Activated CD8-positive, alpha-beta memory T cell treated with anti-CD3 and anti-CD28 coated beads, Interleukin-2, amount 50 U/mL, for 1 hour (primary cell): ENCODE measurements around the gene IL20.

ENCODE experiments used
- DNase-seq: peaks from one replicate; pipeline ENCODE4 v3.0.0-alpha.2; 2020; ENCODE audit errors: extremely low read depth

The IL20 gene

GRCh38 chr1:206864939-206865671 lies at the start of gene IL20:
TSS of gene IL20 (plus strand) at chr1:206865623. CDS start at chr1:206865853, 230 bp downstream.
- peak; percentile 68 for DNase-seq

GRCh38 chr1:206816390-206817287 lies 48.8 kb upstream of the IL20 start:
- DNase-seq, result no peak

- no peak for DNase-seq
Observed at GRCh38 chr1:206821493-206821892, 43.9 kb upstream of the IL20 start.

GRCh38 chr1:206823727-206824126 lies 41.7 kb upstream of the IL20 start:
- no peak for DNase-seq

- no peak for DNase-seq
Observed at GRCh38 chr1:206824331-206824730, 41.1 kb upstream of the IL20 start.

GRCh38 chr1:206826394-206826793 lies 39.0 kb upstream of the IL20 start:
- DNase-seq, result no peak

GRCh38 chr1:206828061-206828460 lies 37.4 kb upstream of the IL20 start:
- DNase-seq, result no peak

- DNase-seq, result no peak
Observed at GRCh38 chr1:206828765-206829164, 36.7 kb upstream of the IL20 start.

- no peak for DNase-seq
Observed at GRCh38 chr1:206829282-206829681, 36.1 kb upstream of the IL20 start.

GRCh38 chr1:206829875-206830274 lies 35.5 kb upstream of the IL20 start:
- no peak for DNase-seq

GRCh38 chr1:206831650-206832049 lies 33.8 kb upstream of the IL20 start:
- DNase-seq, result no peak

- no peak for DNase-seq
Observed at GRCh38 chr1:206832352-206832880, 33.0 kb upstream of the IL20 start.

- no peak for DNase-seq
Observed at GRCh38 chr1:206833106-206833680, 32.2 kb upstream of the IL20 start.

GRCh38 chr1:206833801-206834200 lies 31.6 kb upstream of the IL20 start:
- no peak for DNase-seq

- DNase-seq, result no peak
Observed at GRCh38 chr1:206834217-206834616, 31.2 kb upstream of the IL20 start.

GRCh38 chr1:206834711-206835110 lies 30.7 kb upstream of the IL20 start:
- DNase-seq, result no peak

- no peak for DNase-seq
Observed at GRCh38 chr1:206835186-206835585, 30.2 kb upstream of the IL20 start.

- DNase-seq, result no peak
Observed at GRCh38 chr1:206836111-206836510, 29.3 kb upstream of the IL20 start.

- DNase-seq, result no peak
Observed at GRCh38 chr1:206839006-206839560, 26.3 kb upstream of the IL20 start.

- DNase-seq, result no peak
Observed at GRCh38 chr1:206839857-206840256, 25.6 kb upstream of the IL20 start.

- DNase-seq, result no peak
Observed at GRCh38 chr1:206841609-206842323, 23.7 kb upstream of the IL20 start.
